Common myeloid progenitor, CD34-positive (primary cell): ENCODE data around the gene SERTAD3.
"Not testable (repeated sequence)": the region's sequence is repeated elsewhere in the genome, so short reads cannot be mapped to it uniquely, and the experiment has no call there.

ENCODE experiments used
- CTCF ChIA-PET: fragments of 350-600 bp; sonication (Branson Sonifier 250); formaldehyde crosslinking; loops from one replicate; lab custom pipeline; 2021; ENCODE audit warnings: antibody characterized with exemption; lab: Charles Lee
- POLR2A ChIA-PET: fragments of 350-600 bp; sonication (Branson Sonifier 250); formaldehyde crosslinking; loops from one replicate; lab custom pipeline; 2021; ENCODE audit warnings: antibody characterized with exemption; lab: Charles Lee
- DNase-seq, 3 donors: peaks; one replicate each; pipeline versions ENCODE4 v3.0.0 to v3.0.0-alpha.2; 2013
- H3K27ac ChIP-seq, 2 experiments: 1 replicate in 1 of 2; 2 replicates in 1 of 2; pipeline ENCODE4 v1.7.0; 2013; ENCODE audit warnings: inconsistent platforms in 2 of 2, low read length in 2 of 2, mild to moderate bottlenecking in 2 of 2, low read depth in 1 of 2, moderate library complexity in 1 of 2; ENCODE audit not compliant: severe bottlenecking in 2 of 2, insufficient read depth in 1 of 2, poor library complexity in 1 of 2
- H3K27me3 ChIP-seq, 5 experiments: replicated peaks in 2 of 5; 1 replicate in 3 of 5; 2 replicates in 2 of 5; pipeline versions ENCODE4 v1.6.1 to v1.7.0; 2013; ENCODE audit warnings: low read length in 4 of 5, mild to moderate bottlenecking in 2 of 5, moderate library complexity in 2 of 5, inconsistent platforms in 1 of 5; ENCODE audit not compliant: insufficient read depth in 5 of 5, control insufficient read depth in 4 of 5
- H3K36me3 ChIP-seq, 4 experiments: 1 replicate in 2 of 4; 2 replicates in 2 of 4; pipeline versions ENCODE4 v1.6.1 to v1.7.0; 2013; ENCODE audit warnings: low read length in 3 of 4, control low read depth in 1 of 4, mild to moderate bottlenecking in 1 of 4; ENCODE audit not compliant: control insufficient read depth in 4 of 4, insufficient read depth in 4 of 4
- H3K4me1 ChIP-seq, 4 experiments: 1 replicate in 3 of 4; 2 replicates in 1 of 4; pipeline versions ENCODE4 v1.6.1 to v1.7.1; 2013; ENCODE audit warnings: low read length in 3 of 4, mild to moderate bottlenecking in 3 of 4, control low read depth in 1 of 4, inconsistent platforms in 1 of 4, moderate library complexity in 1 of 4; ENCODE audit not compliant: control insufficient read depth in 4 of 4, insufficient read depth in 4 of 4; ENCODE audit errors: control extremely low read depth in 1 of 4
- H3K4me3 ChIP-seq, 7 experiments: 1 replicate in 4 of 7; 2 replicates in 3 of 7; pipeline versions ENCODE4 v1.5.1 to v1.7.0; 2013; ENCODE audit warnings: mild to moderate bottlenecking in 7 of 7, low read length in 6 of 7, moderate library complexity in 6 of 7, inconsistent platforms in 2 of 7, low read depth in 2 of 7, control low read depth in 1 of 7; ENCODE audit not compliant: insufficient read depth in 4 of 7, control insufficient read depth in 1 of 7; ENCODE audit errors: extremely low read depth in 1 of 7
- H3K9me3 ChIP-seq, 5 experiments: 1 replicate in 4 of 5; 2 replicates in 1 of 5; pipeline versions ENCODE4 v1.6.1 to v1.7.1; 2013; ENCODE audit warnings: low read length in 4 of 5, mild to moderate bottlenecking in 2 of 5, inconsistent platforms in 1 of 5, low read depth in 1 of 5, moderate library complexity in 1 of 5; ENCODE audit not compliant: control insufficient read depth in 4 of 5, insufficient read depth in 2 of 5; ENCODE audit errors: control extremely low read depth in 1 of 5
- WGBS: methylation state at CpG from one replicate; pipeline ENCODE4 v1.1.5; 2013; ENCODE audit not compliant: insufficient coverage; 5-methylcytosine and 5-hydroxymethylcytosine counted together

SERTAD3 gene

DNA sequence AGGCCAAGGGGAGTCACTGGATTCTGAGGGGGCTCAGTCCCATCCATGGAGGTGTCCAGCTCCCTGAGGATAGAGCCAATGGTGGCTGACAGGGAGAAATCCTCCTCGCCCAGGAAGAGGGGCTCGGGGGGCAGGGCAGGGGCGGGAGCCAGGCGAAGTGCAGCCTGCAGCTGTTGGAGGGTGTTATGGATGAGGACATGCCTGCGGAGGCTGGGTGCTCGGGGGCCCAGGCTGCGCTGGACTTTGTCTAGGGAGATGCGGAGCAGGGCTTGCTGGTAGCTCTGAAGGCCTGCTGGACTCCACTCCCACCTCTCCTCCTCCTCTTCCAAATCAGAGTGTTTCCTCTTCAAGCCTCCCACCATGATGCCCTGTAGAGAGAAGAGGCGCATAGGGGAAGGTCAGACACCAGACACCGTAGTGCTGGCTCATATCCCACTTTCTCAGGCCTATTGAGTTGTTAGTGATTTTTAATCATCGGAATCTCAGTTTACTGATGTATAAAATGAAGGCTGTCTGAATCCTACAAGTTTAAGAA, 2.3 kb downstream of the SERTAD3 start:
- Histone ChIP-seq H3K36me3 (peaks cover 0 to 18% (median 14%) of the 10 kb centered on the region in 4 experiments), H3K4me1 (peaks cover 9 to 17% (median 13%) of the 10 kb centered on the region in 4 experiments), H3K27ac (peak overlapping the region in 1 of 2 experiments; percentile 18), H3K27me3 (no peaks in the 10 kb centered on the region), H3K4me3 (no peak overlapping the region), H3K9me3 (no peaks in the 10 kb centered on the region)
- 88% methylated on average over 9 of the region's 11 CpGs for WGBS
- POLR2A ChIA-PET = interaction anchor here (2.8 kb wide), 1 partner anchor 16 kb away, joined by 13 read pairs; the partner anchor contains the start of gene SERTAD1
- CTCF ChIA-PET = interaction anchor here (2.1 kb wide), 1 partner anchor 21 kb away, joined by 8 read pairs; no protein-coding TSS in a partner anchor
- DNase-seq = no peak

DNA sequence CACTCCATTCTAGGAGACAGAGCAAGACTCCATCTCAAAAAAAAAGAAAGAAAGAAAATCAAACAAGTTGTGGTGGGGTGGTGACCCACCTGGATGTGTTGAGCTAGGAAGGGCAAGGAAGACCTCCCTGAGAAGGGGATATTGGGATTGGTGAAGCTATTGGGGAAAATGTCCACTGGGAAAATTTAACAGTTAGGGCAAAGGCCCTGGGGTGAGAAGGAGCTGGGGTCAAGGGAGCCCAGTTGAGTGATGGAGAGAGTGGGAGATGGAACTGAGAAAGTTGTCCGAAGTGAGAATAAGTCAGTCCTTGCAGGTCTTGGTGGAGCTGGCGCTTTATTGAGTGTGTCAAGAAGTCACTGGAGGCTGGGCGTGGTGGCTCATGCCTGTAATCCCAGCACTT, 5.9 kb downstream of the SERTAD3 start:
- no peak overlapping the region for H3K27ac ChIP-seq
- H3K4me1 ChIP-seq = peaks cover 6 to 24% (median 13%) of the 10 kb centered on the region in 4 experiments
- ChIA-PET POLR2A (no interaction called here), CTCF (interaction anchor here (1.0 to 2.0 kb wide), 2 partner anchors 15 to 17 kb away, joined by 4 to 6 read pairs; no protein-coding TSS in a partner anchor)
- WGBS = 100% methylated on average over 1 of the region's 3 CpGs
- H3K27me3 ChIP-seq = no peaks in the 10 kb centered on the region
- no peaks in the 10 kb centered on the region for H3K9me3 ChIP-seq
- H3K4me3 ChIP-seq = no peak overlapping the region
- DNase-seq = no peak
- peaks cover 0 to 18% (median 14%) of the 10 kb centered on the region in 4 experiments for H3K36me3 ChIP-seq

- 1% methylated on average over 35 of the region's 50 CpGs for WGBS
- H3K9me3 ChIP-seq = no peaks in the 10 kb centered on the region
- DNase-seq = peak; percentile 61 to 76 (median 74)
- H3K36me3 ChIP-seq = no peaks in the 10 kb centered on the region
- H3K27me3 ChIP-seq = no peaks in the 10 kb centered on the region
- peak overlapping the region; percentile 71 to 93 for H3K27ac ChIP-seq
- peaks cover 0 to 25% (median 12%) of the 10 kb centered on the region in 4 experiments for H3K4me1 ChIP-seq
- POLR2A ChIA-PET = interaction anchor here (1.0 kb wide), 1 partner anchor 13 kb away, joined by 4 read pairs; no protein-coding TSS in a partner anchor
- CTCF ChIA-PET = interaction anchor here (0.9 to 1.5 kb wide), 2 partner anchors 10 to 31 kb away, joined by 3 to 5 read pairs; no protein-coding TSS in a partner anchor
- H3K4me3 ChIP-seq = peak overlapping the region; percentile 47 to 85 (median 65)
Observed at GRCh38 chr19:40433391-40434216, 10.5 kb downstream of the SERTAD3 start.

- H3K9me3 ChIP-seq, DNase-seq, H3K36me3 ChIP-seq, H3K27me3 ChIP-seq, CTCF ChIA-PET: not testable (repeated sequence)
- POLR2A ChIA-PET = interaction anchor here (1.1 kb wide), 1 partner anchor 12 kb away, joined by 3 read pairs; no protein-coding TSS in a partner anchor
- Histone ChIP-seq H3K27ac (peak overlapping the region in 1 of 2 experiments; percentile 93), H3K4me3 (peak overlapping the region in 4 of 7 experiments; percentile 47 to 85 (median 67)), H3K4me1 (peaks cover 0 to 25% (median 12%) of the 10 kb centered on the region in 4 experiments)
- 76% methylated on average over 4 of the region's 7 CpGs for WGBS
Observed at GRCh38 chr19:40432760-40433159, 11.4 kb downstream of the SERTAD3 start.

DNA sequence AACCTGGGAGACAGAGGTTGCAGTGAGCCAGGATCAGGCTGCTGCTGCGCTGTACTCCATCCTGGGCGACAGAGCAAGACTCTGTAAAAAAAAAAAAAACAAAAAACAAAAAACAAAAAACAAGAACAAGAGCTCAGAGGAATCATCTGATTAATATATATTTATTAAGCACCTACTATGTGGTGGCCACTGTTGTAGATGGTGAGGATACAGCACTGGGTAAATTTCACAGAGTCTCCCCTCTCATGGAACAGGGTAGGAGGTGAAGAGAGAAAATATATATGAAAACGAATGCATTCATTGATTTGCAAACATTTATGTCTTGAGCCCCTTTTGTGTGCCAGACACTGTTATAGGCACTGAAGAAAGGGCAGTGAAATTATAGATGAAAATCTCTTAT, 12.4 kb downstream of the SERTAD3 start:
- ChIA-PET CTCF (no interaction called here), POLR2A (no interaction called here)
- Histone ChIP-seq H3K27ac (no peak overlapping the region), H3K27me3 (no peaks in the 10 kb centered on the region), H3K36me3 (no peaks in the 10 kb centered on the region), H3K9me3 (no peaks in the 10 kb centered on the region), H3K4me1 (peaks cover 0 to 25% (median 12%) of the 10 kb centered on the region in 4 experiments), H3K4me3 (no peak overlapping the region)
- WGBS = 100% methylated on average over 1 of the region's 3 CpGs
- DNase-seq = no peak

GRCh38 chr19:40430242-40430641, 13.9 kb downstream of the SERTAD3 start:
- WGBS = 100% methylated on average over 7 of the region's 10 CpGs
- POLR2A ChIA-PET = not testable (repeated sequence)

More at GRCh38 chr19:40430242-40430641, 13.9 kb downstream of the SERTAD3 start:
- not testable (repeated sequence) for H3K4me3 ChIP-seq, H3K36me3 ChIP-seq, H3K27me3 ChIP-seq, DNase-seq, H3K9me3 ChIP-seq, H3K27ac ChIP-seq
- CTCF ChIA-PET = interaction anchor here (1.1 to 1.7 kb wide), 2 partner anchors 10 to 18 kb away, joined by 3 to 8 read pairs; no protein-coding TSS in a partner anchor
- H3K4me1 ChIP-seq = peaks cover 0 to 29% (median 16%) of the 10 kb centered on the region in 4 experiments
